ENCODE results near the gene INPP4A.

The INPP4A gene

DNA sequence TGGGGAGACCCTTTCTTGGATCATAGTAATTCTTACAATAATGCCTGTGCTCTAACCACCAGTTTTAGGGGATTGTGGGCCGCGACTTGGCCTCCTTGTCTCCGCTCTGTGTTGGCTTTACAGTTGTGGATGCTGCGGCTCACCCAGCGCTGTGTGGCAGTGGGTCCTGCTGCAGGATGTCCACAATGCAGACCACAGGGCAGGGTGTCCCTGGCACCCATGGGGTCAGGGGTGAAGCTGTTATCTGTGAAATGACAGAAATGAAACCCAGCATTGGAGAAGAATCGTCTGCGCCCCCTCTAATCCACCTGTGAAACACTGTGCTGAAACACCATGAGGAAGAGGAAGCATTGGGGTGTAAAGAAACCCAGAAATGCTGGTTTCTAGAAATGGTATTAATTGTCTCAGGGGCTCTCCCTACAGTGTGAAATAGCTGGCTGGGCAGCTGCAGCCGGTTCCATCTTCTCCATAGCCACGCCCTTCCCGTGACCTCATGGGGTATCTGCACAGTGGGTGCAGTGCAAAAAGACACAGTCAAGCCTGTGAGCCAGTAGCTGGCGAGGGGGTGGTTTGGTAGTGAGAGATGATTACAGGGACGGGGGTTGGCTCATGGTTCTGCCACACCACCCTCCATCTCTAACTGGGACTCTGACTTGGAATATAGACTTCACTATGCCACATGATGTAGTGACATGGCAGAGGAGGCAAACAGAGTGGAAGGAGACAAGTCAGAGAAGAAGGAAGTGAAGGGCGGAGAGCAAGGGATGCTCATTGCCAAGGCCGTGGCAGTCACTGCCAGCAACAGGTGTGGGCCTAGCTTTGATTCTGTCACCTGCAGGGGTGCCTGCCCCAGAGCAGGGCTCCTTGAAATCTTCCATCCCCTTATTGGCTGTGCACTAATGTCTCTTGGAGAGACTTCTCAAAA, 16.2 kb downstream of the INPP4A start:
- DNase-seq (ENCODE audit: low read depth): peak; percentile 76

- no peak for DNase-seq (ENCODE audit: low read depth)
Measured at GRCh38 chr2:98461498-98462049, 16.9 kb downstream of the INPP4A start.

- no peak for DNase-seq (ENCODE audit: low read depth)
Measured at GRCh38 chr2:98463081-98463481, 18.4 kb downstream of the INPP4A start.

DNA sequence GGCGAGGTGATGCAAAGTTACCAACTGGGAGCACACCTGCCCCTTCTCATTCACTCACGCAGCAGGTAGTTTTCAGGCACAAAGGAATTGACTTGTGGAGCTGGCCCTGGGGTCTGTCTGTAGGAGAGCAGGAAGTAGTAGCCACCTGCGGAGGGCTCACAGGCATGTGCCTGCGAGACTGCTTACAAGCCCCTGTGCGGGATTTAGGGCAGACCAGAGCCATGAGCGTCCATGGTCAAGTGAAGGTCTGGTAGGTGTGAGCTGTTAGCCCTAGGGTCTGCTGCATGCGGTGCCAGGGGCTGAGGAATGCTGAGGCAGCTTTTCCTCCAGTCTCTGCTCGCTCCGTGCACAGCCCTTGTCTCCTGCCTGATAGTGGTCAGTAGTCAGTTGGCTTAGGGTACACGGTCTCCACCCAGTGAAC, 18.9 kb downstream of the INPP4A start:
- DNase-seq (ENCODE audit: low read depth): no peak

- no peak for DNase-seq (ENCODE audit: low read depth)
Measured at GRCh38 chr2:98463988-98464771, 19.5 kb downstream of the INPP4A start.

DNA sequence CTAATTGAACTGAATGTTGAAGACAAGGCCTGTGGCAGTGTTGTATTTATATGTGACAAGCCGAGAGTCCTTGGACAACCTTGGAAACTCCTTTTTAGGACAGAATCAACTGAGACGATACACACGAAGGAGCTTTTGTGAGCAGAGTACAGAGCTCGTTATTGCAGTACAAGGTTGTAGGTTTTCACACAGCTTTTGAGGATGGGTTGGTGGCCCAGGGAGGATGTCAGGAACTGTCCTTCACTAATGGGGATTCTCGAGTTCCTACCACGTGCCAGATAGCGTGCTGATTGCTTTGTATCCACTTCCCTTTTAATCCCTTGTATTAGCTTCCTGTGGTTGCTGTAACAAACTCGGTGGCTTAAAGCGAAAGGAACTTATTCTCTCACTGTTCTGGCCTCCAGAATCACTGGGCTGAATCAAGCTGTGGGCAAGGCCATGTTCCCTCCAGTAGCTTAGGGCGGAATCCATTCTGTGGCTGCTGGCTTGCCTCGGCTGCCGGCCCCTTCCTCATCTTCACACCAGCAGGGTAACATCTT, 20.2 kb downstream of the INPP4A start:
- no peak for DNase-seq (ENCODE audit: low read depth)

- no peak for DNase-seq (ENCODE audit: low read depth)
Measured at GRCh38 chr2:98465456-98466226, 21.0 kb downstream of the INPP4A start.

DNA sequence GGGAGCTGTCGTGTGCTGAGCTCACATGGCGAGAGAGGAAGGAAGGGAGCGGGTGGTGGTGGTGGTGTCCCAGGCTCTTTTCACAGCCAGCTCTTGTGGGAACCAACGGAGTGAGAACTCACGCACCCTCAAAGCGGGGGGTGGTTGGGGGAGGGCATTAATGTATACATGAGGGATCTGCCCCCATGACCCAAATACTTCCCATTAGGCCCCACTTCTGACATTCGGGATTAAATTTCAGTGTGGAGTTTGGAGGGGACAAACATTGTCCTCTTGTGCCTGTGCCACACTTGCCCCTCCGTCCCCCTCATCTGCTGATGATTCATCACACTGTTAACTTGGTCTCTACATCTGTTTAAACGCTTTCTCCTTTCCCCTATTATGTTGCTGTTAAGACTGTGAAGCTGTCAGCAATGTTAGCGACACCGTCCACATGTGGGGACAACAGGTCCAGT, 22.5 kb downstream of the INPP4A start:
- no peak for DNase-seq (ENCODE audit: low read depth)

DNA sequence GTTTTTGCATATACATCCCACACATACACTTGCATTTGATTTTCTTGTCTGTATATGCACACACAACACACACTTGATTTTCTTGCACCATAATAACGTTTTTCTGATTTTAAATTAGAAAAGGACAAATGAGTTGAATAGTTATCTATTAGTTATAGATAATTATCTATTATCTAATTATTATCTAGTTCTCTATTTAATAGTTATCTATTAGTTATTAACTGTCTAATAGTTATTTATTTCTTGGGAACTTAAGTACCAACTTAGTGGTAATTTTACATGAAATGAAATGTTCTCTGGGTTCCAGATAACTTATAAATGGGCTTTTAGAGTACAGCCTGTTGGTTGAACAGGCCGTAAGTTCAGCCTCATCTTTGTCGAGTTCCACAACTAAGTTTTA, 23.0 kb downstream of the INPP4A start:
- DNase-seq (ENCODE audit: low read depth): no peak

DNA sequence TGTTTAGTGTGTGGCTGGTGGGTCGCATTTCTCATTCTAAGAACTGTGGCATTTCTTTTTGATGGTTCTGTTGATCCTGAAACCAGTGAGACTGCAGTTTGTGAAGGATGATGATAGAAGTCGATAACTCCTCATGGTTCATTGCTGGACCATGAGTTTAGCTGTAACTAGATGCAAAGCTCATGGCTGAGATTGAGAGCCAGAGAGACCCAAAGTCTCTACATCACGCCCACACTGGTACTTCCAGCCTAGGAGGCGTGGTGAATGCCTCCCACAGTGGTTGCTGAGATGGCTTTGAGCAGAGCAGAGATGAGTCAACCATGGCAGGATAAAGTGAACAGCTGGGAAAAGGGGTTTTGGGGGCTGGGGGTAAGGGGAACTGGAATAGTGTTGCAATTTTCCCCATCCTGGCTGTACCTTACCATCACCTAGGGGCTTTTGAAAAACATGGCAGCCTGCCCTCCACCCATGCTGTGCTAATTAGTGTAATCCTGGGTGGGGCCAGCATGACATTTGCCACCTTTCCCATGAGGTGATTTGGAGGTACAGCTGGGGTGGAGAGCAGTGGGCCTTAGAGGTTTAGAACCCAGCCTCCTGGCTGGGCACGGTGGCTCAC, 24.1 kb downstream of the INPP4A start:
- DNase-seq (ENCODE audit: low read depth): peak; percentile 50

DNA sequence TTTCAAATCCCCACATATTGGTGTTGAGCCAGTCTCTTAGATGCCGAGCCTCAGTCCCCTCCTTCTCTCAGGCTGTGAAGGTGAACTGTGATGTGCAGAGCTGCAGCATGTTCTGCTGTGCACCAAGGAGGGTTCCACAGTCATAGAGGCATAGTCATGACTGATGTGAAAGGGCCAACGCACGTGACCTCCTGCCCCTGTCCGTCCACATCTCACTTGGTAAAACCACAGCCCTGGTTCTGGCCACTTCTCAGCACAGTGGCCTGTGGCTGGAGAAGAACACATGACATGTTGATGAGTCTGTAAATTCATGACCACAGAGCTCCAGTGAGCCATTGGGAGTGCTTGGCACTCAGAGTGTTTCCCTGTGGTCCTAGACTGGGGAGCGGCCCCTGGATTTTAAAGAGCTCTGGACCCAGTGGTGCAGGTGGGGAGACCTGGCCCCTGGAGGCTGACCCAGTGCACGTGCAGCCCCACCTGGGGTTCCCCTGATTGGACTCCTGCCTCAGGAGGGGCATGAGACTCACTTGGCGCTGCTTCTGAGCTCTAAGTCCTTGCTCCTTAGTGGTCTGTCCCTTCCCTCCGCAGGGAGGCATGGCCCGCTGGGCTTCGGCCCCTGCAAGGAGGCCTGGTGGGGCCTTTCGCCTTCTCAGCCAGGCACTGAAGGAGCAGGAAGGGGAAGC, 25.3 kb downstream of the INPP4A start:
- no peak for DNase-seq (ENCODE audit: low read depth)

DNA sequence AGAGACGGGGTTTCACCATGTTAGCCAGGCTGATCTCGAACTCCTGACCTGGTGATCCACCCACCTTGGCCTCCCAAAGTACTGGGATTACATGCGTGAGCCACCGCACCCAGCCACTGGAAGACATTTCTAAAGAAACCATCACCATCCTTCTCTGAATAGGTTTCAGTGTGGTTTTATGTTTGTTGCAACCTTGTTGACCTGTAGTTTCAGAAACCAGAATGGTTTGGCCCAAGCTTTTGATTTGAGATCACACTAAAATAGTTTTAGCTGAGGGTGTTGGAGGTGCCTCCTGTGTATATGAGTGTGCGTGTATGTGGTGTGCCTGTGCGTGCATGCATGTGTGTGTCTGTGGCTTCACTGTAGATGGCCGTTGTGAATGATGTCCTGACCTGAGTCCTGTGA, 26.2 kb downstream of the INPP4A start:
- no peak for DNase-seq (ENCODE audit: low read depth)

GRCh38 chr2:98471402-98472131, 26.9 kb downstream of the INPP4A start:
- no peak for DNase-seq (ENCODE audit: low read depth)

DNA sequence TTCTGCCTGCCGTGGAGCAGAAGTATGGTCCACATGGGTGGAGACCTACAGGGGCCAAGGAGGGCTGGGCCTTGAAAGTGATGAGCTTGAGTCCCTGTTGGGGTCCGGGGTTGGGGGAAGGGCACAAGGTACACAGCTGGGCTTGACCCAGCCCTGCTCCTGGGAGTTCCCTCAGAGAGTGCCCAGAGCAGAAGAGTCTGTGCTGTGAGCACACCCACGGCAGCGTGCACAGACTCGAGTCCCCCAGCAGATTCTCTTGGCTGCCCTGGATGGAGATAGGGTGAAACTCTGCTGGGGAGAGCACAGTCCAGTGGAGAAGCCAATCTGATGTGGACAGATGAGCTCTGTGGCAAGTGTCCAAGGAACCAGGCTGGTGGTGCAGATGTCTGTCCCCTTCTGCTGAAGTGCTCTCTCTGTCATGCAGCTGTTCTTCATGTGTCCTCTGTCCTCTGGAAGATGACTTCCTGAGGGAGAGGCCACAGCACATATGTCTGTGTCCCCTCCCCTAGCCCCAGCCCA, 27.5 kb downstream of the INPP4A start:
- DNase-seq (ENCODE audit: low read depth): no peak

GRCh38 chr2:98472961-98473746, 28.5 kb downstream of the INPP4A start:
- DNase-seq (ENCODE audit: low read depth): no peak

- DNase-seq (ENCODE audit: low read depth): no peak
Measured at GRCh38 chr2:98473995-98474780, 29.5 kb downstream of the INPP4A start.

DNA sequence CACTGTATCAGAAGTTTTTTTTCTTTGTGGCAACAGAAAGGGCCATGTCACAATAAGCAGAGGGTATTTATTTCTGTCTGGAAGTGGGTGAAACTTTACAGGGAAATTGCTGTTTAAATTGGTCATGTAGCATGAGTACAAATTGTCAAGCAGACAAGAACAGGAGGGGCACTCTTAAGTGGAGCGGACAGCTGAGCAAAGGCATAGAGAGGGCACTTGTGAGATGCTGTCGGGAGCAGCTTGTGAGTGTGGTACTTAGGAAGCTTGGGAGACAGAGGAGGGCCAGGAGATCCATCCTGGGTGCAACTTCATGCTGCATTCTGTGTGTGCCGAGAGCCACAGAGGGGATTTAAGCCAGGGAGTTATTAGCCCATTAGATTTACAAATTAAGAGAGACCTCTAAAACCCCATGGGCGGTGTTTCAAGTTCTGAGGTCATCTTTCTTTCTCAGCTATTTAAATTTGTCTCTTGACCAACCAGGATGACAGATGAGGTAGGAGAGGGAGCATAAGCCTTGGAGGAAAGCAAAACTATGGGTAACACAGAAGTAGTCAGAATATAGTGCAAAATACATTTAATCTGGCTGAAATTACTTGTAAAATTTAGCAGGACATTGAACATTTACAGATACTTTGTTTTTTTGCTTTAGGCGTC, 30.4 kb downstream of the INPP4A start:
- no peak for DNase-seq (ENCODE audit: low read depth)
